DMS53 (cell line): Measurements from ENCODE around the gene SWT1.
A peak's percentile ranks its signal among the peaks of the same experiment; 100 is the strongest.
"Not testable (repeated sequence)": the region's sequence is repeated elsewhere in the genome, so short reads cannot be mapped to it uniquely, and the experiment has no call there.

Source experiments
- DNase-seq: peaks from one replicate; lab custom pipeline; 2025; lab: John Stamatoyannopoulos, UW

Gene SWT1

DNA sequence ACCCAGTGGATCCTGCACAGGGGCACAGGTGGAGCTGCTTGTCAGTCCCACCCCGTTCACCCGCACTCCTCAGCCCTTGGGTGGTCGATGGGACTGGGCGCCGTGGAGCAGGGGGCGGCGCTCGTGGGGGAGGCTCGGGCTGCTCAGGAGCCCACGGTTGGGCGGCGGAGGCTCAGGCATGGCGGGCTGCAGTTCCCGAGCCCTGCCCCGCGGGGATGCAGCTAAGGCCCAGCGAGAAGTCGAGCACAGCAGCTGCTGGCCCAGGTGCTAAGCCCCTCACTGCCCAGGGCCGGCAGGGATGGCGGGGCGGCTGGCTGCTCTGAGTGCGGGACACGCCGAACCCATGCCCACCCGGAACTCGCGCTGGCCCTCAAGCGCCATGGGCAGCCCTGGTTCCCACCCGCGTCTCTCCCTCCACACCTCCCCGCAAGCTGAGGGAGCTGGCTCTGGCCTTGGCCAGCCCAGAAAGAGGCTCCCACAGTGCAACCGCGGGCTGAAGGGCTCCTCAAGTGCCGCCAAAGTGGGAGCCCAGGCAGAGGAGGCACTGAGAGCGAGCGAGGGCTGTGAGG is 164.8 kb downstream of the SWT1 start:
- DNase-seq, result not testable (repeated sequence)

DNA sequence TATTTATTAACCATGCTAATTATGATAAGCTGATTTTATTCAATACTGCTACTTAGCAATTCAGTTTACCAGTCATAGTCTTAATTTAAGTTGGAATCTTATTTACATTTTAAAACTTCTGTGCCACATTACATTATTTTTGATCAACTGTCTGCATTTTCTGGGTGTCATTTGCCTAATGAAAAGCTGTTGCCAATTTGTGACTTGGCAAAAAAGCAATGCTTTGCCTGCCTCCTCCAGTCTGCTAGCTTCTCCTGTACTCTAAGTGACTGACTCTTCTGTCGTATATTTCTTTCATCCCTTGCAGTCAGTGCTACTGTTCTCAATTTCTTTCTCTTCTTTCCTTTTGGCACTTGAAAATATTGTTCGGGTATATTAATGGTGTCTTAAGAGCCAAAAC is 165.7 kb downstream of the SWT1 start:
- DNase-seq, result no peak

GRCh38 chr1:185324118-185324517 is 167.2 kb downstream of the SWT1 start:
- no peak for DNase-seq

DNA sequence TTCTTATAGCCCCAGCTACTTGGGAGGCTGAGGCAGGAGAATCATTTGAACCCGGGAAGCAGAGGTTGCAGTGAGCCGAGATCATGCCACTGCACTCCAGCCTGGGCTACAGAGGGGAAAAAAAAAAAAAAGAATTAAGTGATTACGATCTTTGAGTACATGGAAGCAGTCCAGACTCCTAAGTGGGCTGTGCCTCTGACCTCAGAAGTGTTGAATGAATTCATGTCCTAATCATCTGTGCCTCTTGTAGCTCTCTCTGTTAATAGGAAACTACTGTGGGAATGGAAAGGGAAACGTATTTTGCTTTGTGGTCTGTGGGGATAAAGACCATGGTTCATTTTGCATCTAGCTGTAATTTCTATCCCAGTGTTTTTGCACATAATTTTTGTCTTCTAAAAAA is 168.4 kb downstream of the SWT1 start:
- peak; percentile 10 for DNase-seq

DNA sequence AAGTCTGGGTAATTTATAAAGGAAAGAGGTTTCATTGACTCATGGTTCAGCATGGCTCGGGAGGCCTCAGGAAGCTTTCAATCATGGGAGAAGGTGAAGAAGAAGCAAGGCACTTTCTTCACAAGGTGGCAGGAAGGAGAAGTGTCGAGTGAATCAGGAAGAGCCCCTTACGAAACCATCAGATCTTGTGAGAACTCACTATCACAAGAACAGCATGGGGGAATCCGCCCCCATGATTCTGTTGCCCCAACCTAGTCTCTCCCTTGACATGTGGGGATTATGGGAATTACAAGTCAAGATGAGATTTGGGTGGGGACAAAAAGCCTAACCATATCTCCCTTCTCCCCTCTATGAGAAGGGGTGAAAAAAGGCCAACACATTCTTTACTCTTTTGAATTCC is 171.3 kb downstream of the SWT1 start:
- DNase-seq, result no peak

DNA sequence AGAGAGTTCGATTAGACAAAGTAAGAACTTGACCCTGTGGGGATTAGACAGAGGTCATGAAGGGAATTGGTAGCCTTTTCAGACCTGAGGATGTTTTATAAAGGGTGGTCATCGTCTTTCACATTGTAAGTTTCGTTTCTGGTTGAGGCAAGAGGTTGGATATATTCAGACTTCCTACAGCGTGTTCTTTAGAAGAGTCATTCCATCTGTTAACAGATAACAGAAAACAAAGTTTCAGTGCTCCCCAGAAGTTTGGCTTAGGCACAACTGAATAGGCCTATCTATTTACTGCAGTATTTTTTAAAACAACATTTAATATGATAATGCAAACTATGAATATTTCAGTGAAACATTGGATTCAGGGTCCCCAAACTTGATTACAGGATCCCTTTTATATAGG is 177.2 kb downstream of the SWT1 start:
- DNase-seq, result no peak

DNA sequence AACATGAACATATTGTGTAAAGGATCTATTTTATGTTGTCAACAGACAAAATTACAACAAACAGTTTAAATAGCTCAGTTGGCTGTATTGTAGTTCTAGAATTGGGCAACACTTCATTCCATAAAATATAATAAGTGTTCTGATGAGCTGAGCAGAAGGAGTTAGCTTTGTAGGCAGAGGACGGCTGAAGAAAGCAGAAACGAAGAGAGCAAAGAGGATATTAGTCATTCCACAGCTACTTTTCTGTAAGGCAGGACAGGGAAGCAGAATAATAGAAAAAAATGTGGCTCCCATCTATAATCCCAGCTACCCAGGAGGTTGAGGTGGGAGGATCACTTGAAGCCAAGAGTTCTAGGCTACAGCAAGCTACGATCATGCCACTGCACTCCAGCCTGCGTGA is 180.3 kb downstream of the SWT1 start:
- DNase-seq, result no peak

DNA sequence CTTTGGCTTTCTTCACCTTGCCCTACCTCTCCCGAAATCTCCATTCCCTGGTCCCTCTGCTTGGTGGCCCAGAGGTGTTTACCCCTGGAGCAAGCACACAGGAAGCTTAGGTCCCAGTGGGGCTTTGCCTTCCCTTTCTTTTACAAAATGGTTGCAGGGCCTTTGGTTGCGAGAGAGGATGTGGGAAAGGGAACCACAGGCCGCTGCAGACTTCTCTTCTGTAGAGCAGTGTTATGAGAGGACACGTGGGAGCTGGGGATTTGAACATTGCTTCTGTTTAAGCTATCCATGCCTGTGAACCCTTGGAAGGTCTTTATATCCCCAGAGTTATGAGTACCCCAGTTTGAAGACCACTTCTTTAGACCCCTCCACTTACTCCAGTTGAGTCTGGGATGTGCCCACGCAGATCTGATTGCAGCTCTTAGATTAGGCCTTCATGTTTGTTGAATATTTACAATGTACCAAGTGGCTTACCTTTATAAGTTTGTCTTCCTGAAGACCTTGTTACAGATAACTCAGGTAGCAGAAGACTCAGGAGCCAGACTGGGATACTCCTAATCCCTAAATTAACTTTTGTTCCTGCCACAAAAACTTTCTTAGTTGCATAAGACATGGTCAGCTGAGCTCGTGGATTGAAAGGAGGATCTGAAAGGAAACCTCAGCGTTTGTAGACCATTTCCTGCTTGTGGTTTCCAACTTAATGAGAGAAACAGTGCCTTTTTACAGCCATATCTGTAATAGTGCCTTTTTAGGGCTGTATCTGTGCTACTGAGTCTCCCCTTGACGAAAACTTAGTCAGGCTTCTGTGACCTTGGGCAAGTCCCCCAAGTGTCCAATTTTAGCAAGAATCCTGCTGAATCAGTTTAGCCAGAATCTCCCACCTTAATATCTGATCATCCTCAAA is 182.0 kb downstream of the SWT1 start:
- DNase-seq, result no peak

GRCh38 chr1:185341196-185341781 is 184.3 kb downstream of the SWT1 start:
- no peak for DNase-seq
